Ishikawa (cell line): ENCODE measurements around the gene IGF1R.

ENCODE experiments used
- CEBPB ChIP-seq: IDR thresholded peaks from 2 replicates; pipeline ENCODE4 v1.6.1; 2012
- YY1 ChIP-seq: IDR thresholded peaks from 2 replicates; pipeline ENCODE4 v1.6.1; 2012; ENCODE audit warnings: low read depth
- TF ChIP-seq, protein P1 (sequence below): IDR thresholded peaks from 2 replicates; pipeline ENCODE4 v1.6.1; 2012; ENCODE audit warnings: low read depth, mild to moderate bottlenecking

DNA sequence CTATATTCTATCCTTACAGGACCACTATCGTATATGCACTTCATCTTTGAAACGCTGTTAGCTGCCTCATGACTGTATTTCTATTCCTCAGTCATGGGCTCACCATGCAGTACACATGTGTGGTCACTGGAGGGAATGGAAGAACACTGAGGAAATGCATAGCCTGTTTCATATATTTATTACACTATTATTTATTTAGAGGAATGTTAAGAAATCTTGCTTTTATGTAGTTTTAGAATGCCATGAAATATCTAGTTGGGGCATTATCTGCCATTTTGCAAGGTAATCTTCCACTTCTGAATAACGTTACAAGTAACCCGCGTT, 155.7 kb downstream of the IGF1R start:
- TF ChIP-seq CEBPB = no peak
- TF ChIP-seq YY1 = no peak
- TF ChIP-seq, protein P1, sequence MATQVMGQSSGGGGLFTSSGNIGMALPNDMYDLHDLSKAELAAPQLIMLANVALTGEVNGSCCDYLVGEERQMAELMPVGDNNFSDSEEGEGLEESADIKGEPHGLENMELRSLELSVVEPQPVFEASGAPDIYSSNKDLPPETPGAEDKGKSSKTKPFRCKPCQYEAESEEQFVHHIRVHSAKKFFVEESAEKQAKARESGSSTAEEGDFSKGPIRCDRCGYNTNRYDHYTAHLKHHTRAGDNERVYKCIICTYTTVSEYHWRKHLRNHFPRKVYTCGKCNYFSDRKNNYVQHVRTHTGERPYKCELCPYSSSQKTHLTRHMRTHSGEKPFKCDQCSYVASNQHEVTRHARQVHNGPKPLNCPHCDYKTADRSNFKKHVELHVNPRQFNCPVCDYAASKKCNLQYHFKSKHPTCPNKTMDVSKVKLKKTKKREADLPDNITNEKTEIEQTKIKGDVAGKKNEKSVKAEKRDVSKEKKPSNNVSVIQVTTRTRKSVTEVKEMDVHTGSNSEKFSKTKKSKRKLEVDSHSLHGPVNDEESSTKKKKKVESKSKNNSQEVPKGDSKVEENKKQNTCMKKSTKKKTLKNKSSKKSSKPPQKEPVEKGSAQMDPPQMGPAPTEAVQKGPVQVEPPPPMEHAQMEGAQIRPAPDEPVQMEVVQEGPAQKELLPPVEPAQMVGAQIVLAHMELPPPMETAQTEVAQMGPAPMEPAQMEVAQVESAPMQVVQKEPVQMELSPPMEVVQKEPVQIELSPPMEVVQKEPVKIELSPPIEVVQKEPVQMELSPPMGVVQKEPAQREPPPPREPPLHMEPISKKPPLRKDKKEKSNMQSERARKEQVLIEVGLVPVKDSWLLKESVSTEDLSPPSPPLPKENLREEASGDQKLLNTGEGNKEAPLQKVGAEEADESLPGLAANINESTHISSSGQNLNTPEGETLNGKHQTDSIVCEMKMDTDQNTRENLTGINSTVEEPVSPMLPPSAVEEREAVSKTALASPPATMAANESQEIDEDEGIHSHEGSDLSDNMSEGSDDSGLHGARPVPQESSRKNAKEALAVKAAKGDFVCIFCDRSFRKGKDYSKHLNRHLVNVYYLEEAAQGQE = no peak
